ENCODE results near the gene OSBPL9. TPM values are rescaled to one million over a fixed set of nuclear protein-coding genes. Genes with fewer than 3 reads are reported as not detected.

Gene OSBPL9
- total RNA-seq, 1 experiment from 2014 or later = 61.9 TPM

DNA sequence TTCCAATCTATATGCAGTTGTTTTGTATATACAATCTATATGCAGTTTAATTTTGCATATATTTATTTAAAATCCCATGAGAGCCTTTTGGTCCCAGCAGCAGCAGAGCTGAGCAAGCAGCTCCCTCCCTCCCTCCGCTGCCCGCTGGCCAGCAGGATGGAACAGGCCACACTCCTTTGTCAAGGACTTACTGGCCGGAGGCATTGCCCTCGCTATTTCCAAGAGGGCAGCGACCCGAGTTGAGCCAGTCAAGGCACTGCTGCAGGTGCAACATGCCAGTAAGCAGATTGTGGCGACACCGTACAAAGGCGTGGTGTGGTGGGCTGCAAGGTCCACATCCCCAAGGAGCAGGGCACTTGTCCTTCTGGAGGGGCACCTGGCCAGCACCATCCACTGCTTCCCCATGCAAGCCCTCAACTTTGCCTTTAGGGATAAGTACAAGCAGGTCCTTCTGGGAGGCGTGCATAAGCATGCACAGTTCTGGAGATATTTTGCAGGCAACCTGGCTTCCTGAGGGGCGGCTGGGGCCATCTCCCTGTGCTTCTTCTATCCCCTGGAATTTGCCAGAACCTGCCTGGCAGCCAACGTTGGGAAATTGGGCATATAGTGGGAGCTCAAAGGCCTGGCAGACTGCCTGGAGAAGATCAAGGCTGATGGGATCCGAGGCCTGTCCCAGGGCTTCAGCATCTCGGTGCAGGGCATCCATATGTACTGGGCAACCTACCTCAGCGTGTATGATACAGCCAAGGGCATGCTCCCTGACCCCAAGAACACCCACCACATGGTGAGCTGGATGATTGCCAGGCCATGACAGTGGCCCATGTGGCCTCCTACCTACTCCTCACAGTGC lies 92.2 kb downstream of the OSBPL9 start:
- Mint-ChIP-seq H3K4me1 (ENCODE audit: low read depth, unreplicated experiment) (no peaks in the 10 kb centered on the region), H3K27ac (ENCODE audit: unreplicated experiment) (no peak overlapping the region), H3K27me3 (ENCODE audit: insufficient read depth, unreplicated experiment) (no peaks in the 10 kb centered on the region), H3K4me3 (ENCODE audit: unreplicated experiment) (no peak overlapping the region), H3K9me3 (ENCODE audit: unreplicated experiment) (no peaks in the 10 kb centered on the region), H3K36me3 (ENCODE audit: insufficient read depth, unreplicated experiment) (no peaks in the 10 kb centered on the region)
- no peak overlapping the region for H3K4me3 ChIP-seq (ENCODE audit: low read depth, low read length)
- no peaks in the 10 kb centered on the region for H3K36me3 ChIP-seq (ENCODE audit: control insufficient read depth, insufficient read depth, low read length)
- intact Hi-C loops (cut with micrococcal nuclease; ENCODE audit: unreplicated experiment) = no loop called here
- H3K9me3 ChIP-seq = no peaks in the 10 kb centered on the region
- no peak for DNase-seq
- POLR2A ChIA-PET = no interaction called here
- no TSS peak for BruUV-seq (replicated peaks)
- CTCF ChIA-PET = no interaction called here
- TF ChIP-seq, protein P1, sequence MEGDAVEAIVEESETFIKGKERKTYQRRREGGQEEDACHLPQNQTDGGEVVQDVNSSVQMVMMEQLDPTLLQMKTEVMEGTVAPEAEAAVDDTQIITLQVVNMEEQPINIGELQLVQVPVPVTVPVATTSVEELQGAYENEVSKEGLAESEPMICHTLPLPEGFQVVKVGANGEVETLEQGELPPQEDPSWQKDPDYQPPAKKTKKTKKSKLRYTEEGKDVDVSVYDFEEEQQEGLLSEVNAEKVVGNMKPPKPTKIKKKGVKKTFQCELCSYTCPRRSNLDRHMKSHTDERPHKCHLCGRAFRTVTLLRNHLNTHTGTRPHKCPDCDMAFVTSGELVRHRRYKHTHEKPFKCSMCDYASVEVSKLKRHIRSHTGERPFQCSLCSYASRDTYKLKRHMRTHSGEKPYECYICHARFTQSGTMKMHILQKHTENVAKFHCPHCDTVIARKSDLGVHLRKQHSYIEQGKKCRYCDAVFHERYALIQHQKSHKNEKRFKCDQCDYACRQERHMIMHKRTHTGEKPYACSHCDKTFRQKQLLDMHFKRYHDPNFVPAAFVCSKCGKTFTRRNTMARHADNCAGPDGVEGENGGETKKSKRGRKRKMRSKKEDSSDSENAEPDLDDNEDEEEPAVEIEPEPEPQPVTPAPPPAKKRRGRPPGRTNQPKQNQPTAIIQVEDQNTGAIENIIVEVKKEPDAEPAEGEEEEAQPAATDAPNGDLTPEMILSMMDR (IDR thresholded peaks at IDR 0.05; ENCODE audit: insufficient read depth in 1 of 2, low read depth in 1 of 2, low read length in 1 of 2, severe bottlenecking in 1 of 2, unreplicated experiment in 1 of 2) = no peak
- no peaks in the 10 kb centered on the region for H3K27me3 ChIP-seq (replicated peaks; ENCODE audit: control insufficient read depth, insufficient read depth, low read length)
- H3K4me1 ChIP-seq = no peaks in the 10 kb centered on the region

DNA sequence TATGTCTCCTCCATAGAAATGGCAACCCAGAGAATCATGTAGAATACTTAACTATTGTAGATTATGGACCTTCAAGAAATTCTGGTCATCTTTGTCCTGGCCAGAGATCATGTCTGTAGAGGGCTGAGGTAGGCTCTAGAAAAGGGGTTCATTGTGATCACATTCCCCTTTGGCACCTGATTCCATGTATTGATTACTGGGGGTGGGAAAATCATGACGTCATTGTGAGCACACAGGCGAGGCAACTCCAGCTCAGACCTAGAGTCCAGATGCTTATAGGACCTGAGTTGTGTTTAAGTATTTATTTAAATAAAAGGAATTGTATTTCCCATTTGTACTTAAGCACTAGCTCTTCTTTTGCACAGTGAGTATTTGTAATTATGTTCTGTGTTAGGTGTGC lies 93.1 kb downstream of the OSBPL9 start:
- H3K36me3 Mint-ChIP-seq (ENCODE audit: insufficient read depth, unreplicated experiment) = no peaks in the 10 kb centered on the region
- no TSS peak for BruUV-seq (replicated peaks)
- ChIA-PET POLR2A (no interaction called here), CTCF (no interaction called here)
- intact Hi-C loops (cut with micrococcal nuclease; ENCODE audit: unreplicated experiment) = no loop called here
- no peaks in the 10 kb centered on the region for H3K9me3 ChIP-seq
- no peak overlapping the region for H3K4me3 ChIP-seq (ENCODE audit: low read depth, low read length)
- no peaks in the 10 kb centered on the region for H3K4me1 Mint-ChIP-seq (ENCODE audit: low read depth, unreplicated experiment)
- no peak for DNase-seq
- TF ChIP-seq, protein P1 (IDR thresholded peaks at IDR 0.05; ENCODE audit: insufficient read depth in 1 of 2, low read depth in 1 of 2, low read length in 1 of 2, severe bottlenecking in 1 of 2, unreplicated experiment in 1 of 2) = no peak
- H3K36me3 ChIP-seq (ENCODE audit: control insufficient read depth, insufficient read depth, low read length) = no peaks in the 10 kb centered on the region
- no peaks in the 10 kb centered on the region for H3K27me3 ChIP-seq (replicated peaks; ENCODE audit: control insufficient read depth, insufficient read depth, low read length)
- H3K4me3 Mint-ChIP-seq (ENCODE audit: unreplicated experiment) = no peak overlapping the region
- H3K27me3 Mint-ChIP-seq (ENCODE audit: insufficient read depth, unreplicated experiment) = no peaks in the 10 kb centered on the region
- no peaks in the 10 kb centered on the region for H3K4me1 ChIP-seq
- H3K9me3 Mint-ChIP-seq (ENCODE audit: unreplicated experiment) = no peaks in the 10 kb centered on the region
- no peak overlapping the region for H3K27ac Mint-ChIP-seq (ENCODE audit: unreplicated experiment)

DNA sequence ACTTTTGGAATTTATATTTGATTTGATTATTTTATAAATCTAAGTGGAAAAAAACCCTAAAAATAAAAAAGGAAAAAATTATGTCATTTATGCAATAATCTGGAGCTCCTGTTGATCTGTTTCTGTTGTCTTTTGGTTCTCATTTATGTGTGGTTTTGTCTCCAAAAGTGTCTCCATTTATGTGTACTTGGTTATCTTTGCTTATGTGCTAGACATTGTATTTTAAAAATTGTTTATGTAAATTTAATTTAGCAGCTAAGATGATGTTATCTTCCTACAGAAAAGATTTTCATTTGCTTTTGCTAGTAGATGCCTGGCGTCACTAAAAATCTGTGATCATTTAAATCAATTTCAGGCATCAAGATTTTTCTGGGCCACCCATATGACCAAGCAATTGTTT lies 95.7 kb downstream of the OSBPL9 start:
- CTCF ChIA-PET = no interaction called here
- Mint-ChIP-seq H3K36me3 (ENCODE audit: insufficient read depth, unreplicated experiment) (no peaks in the 10 kb centered on the region), H3K27ac (ENCODE audit: unreplicated experiment) (no peak overlapping the region), H3K27me3 (ENCODE audit: insufficient read depth, unreplicated experiment) (no peaks in the 10 kb centered on the region), H3K4me1 (ENCODE audit: low read depth, unreplicated experiment) (no peaks in the 10 kb centered on the region), H3K9me3 (ENCODE audit: unreplicated experiment) (no peaks in the 10 kb centered on the region), H3K4me3 (ENCODE audit: unreplicated experiment) (no peak overlapping the region)
- H3K36me3 ChIP-seq (ENCODE audit: control insufficient read depth, insufficient read depth, low read length) = no peaks in the 10 kb centered on the region
- H3K27me3 ChIP-seq (replicated peaks; ENCODE audit: control insufficient read depth, insufficient read depth, low read length) = no peaks in the 10 kb centered on the region
- H3K9me3 ChIP-seq = no peaks in the 10 kb centered on the region
- H3K4me3 ChIP-seq (ENCODE audit: low read depth, low read length) = no peak overlapping the region
- DNase-seq = no peak
- no peaks in the 10 kb centered on the region for H3K4me1 ChIP-seq
- TF ChIP-seq, protein P1 (IDR thresholded peaks at IDR 0.05; ENCODE audit: insufficient read depth in 1 of 2, low read depth in 1 of 2, low read length in 1 of 2, severe bottlenecking in 1 of 2, unreplicated experiment in 1 of 2) = no peak
- POLR2A ChIA-PET = no interaction called here
- intact Hi-C loops (cut with micrococcal nuclease; ENCODE audit: unreplicated experiment) = no loop called here
- BruUV-seq (replicated peaks) = no TSS peak
